PC-3 (cell line): ENCODE results near the gene PITX3. TPM values are rescaled to one million over a fixed set of nuclear protein-coding genes. Genes with fewer than 3 reads are reported as not detected.

Source experiments
- ATAC-seq: fragments of 200-7000 bp; cut with Tn5 transposase; 2 replicates; pipeline ENCODE4 v1.9.1; 2020; ENCODE audit warnings: mild to moderate bottlenecking, moderate library complexity
- BruUV-seq: library from RNA; stranded (reverse); fragments of 400-500 nt; replicated peaks from 2 replicates; lab custom pipeline; 2021; lab: Mats Ljungman, UMichigan
- CTCF ChIA-PET: fragments of 300-600 bp; sonication (Branson Sonifier 250); formaldehyde crosslinking; loops from one replicate; lab custom pipeline; 2022; ENCODE audit warnings: antibody characterized with exemption; lab: Charles Lee
- POLR2A ChIA-PET: fragments of 300-600 bp; sonication (Branson Sonifier 250); formaldehyde crosslinking; loops from one replicate; lab custom pipeline; 2022; ENCODE audit warnings: antibody characterized with exemption; ENCODE audit not compliant: unreplicated experiment; lab: Charles Lee
- DNase-seq: peaks from one replicate; pipeline ENCODE4 v3.0.0-alpha.2; 2015
- H2AFZ ChIP-seq: fragments of 300-600 bp; sonication (generic); 2 replicates; pipeline ENCODE4 v1.6.0; 2016; ENCODE audit warnings: antibody characterized with exemption, low read length
- H3F3A ChIP-seq: fragments of 300-600 bp; sonication (generic); one replicate; pipeline ENCODE4 v1.6.0; 2017; ENCODE audit warnings: antibody characterized with exemption, low read length, control low read depth, mild to moderate bottlenecking; ENCODE audit not compliant: unreplicated experiment
- H3K27ac ChIP-seq: fragments of 300-600 bp; sonication (generic); 2 replicates; pipeline ENCODE4 v1.5.1; 2016; ENCODE audit warnings: mild to moderate bottlenecking, low read length
- H3K27me3 ChIP-seq: fragments of 300-600 bp; sonication (generic); 2 replicates; pipeline ENCODE4 v1.6.1; 2016; ENCODE audit warnings: low read length, mixed read lengths
- H3K36me3 ChIP-seq: fragments of 300-600 bp; sonication (generic); 2 replicates; pipeline ENCODE4 v1.6.1; 2016; ENCODE audit warnings: low read depth, mixed run types, low read length, mixed read lengths
- H3K4me1 ChIP-seq: fragments of 300-600 bp; sonication (generic); 2 replicates; pipeline ENCODE4 v1.5.1; 2016; ENCODE audit warnings: low read length; ENCODE audit not compliant: insufficient read depth
- H3K4me2 ChIP-seq: fragments of 300-600 bp; sonication (generic); 2 replicates; pipeline ENCODE4 v1.6.0; 2016; ENCODE audit warnings: low read length
- H3K4me3 ChIP-seq: fragments of 300-600 bp; sonication (generic); 2 replicates; pipeline ENCODE4 v1.5.1; 2016; ENCODE audit warnings: mild to moderate bottlenecking, low read length, mixed read lengths
- H3K79me2 ChIP-seq: fragments of 300-600 bp; sonication (generic); 2 replicates; pipeline ENCODE4 v1.6.1; 2017; ENCODE audit warnings: low read length, mixed read lengths
- H3K9ac ChIP-seq: fragments of 300-600 bp; sonication (generic); 2 replicates; pipeline ENCODE4 v1.6.0; 2016; ENCODE audit warnings: mild to moderate bottlenecking, low read length
- H3K9me2 ChIP-seq: fragments of 300-600 bp; sonication (generic); replicated peaks from 2 replicates; pipeline ENCODE4 v1.6.1; 2016; ENCODE audit warnings: mixed run types, low read length, mixed read lengths
- H3K9me3 ChIP-seq: fragments of 300-600 bp; sonication (generic); 2 replicates; pipeline ENCODE4 v1.6.1; 2016; ENCODE audit warnings: low read length, mixed read lengths
- H4K20me1 ChIP-seq: fragments of 300-600 bp; sonication (generic); 2 replicates; pipeline ENCODE4 v1.6.1; 2016; ENCODE audit warnings: low read length, mixed read lengths
- EZH2 ChIP-seq: fragments of 300-600 bp; sonication (generic); IDR thresholded peaks from one replicate; pipeline ENCODE4 v1.6.1; 2017; ENCODE audit warnings: antibody characterized with exemption, mild to moderate bottlenecking, low read length; ENCODE audit not compliant: unreplicated experiment
- EZH2phosphoT487 ChIP-seq: fragments of 300-600 bp; sonication (generic); IDR thresholded peaks from 2 replicates; pipeline ENCODE4 v1.6.1; 2018; ENCODE audit warnings: mild to moderate bottlenecking, antibody characterized with exemption, low read length, borderline replicate concordance
- intact Hi-C: fragments of 100-400 bp; cut with micrococcal nuclease; formaldehyde crosslinking; loops from 2 replicates; pipeline ENCODE4 v1.9.0; 2023
- total RNA-seq: library from RNA; depleted of rRNA; stranded (reverse); fragments of >200 nt; gene quantifications from 2 replicates; pipeline ENCODE4 v1.2.3, GENCODE V29; 2014; rRNA removed
- TF ChIP-seq, protein P1 (sequence below): fragments of 300-600 bp; sonication (generic); conservative IDR thresholded peaks from 2 replicates; pipeline ENCODE4 v1.5.1; 2017; ENCODE audit warnings: antibody characterized with exemption, low read depth, mild to moderate bottlenecking, low read length

PITX3 gene
- total RNA-seq, 1 experiment from 2014 or later, result not detected

DNA sequence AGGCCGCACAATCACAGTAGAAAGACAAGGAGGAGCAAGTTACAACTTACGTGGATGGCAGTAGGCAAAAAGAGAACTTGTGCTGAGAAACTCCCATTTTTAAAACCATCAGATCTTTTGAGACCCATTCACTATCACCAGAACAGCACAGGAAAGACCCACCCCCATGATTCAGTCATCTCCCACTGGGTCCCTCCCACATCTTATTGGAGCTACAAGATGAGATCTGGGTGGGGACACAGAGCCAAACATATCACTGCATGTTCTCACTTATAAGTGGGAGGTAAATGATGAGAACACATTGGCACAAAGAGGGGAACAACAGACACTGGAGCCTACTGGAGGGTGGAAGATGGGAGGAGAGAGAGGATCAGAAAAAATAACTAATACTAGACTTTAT lies 56.7 kb downstream of the PITX3 start:
- no peak for ATAC-seq
- no TSS peak for BruUV-seq

More for the DNA sequence above, 56.7 kb downstream of the PITX3 start:
- H3K4me3 ChIP-seq, result no peak overlapping the region
- H3K4me1 ChIP-seq, result no peaks in the 10 kb centered on the region
- CTCF ChIA-PET, result no interaction called here
- H3F3A ChIP-seq, result no peaks in the 10 kb centered on the region
- H3K9me2 ChIP-seq, result no peaks in the 10 kb centered on the region
- TF ChIP-seq EZH2phosphoT487 (no peak), EZH2 (no peak)
- TF ChIP-seq, protein P1, sequence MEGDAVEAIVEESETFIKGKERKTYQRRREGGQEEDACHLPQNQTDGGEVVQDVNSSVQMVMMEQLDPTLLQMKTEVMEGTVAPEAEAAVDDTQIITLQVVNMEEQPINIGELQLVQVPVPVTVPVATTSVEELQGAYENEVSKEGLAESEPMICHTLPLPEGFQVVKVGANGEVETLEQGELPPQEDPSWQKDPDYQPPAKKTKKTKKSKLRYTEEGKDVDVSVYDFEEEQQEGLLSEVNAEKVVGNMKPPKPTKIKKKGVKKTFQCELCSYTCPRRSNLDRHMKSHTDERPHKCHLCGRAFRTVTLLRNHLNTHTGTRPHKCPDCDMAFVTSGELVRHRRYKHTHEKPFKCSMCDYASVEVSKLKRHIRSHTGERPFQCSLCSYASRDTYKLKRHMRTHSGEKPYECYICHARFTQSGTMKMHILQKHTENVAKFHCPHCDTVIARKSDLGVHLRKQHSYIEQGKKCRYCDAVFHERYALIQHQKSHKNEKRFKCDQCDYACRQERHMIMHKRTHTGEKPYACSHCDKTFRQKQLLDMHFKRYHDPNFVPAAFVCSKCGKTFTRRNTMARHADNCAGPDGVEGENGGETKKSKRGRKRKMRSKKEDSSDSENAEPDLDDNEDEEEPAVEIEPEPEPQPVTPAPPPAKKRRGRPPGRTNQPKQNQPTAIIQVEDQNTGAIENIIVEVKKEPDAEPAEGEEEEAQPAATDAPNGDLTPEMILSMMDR, result no peak
- H3K27me3 ChIP-seq, result no peaks in the 10 kb centered on the region
- H3K9ac ChIP-seq, result no peak overlapping the region
- H3K4me2 ChIP-seq, result no peak overlapping the region
- intact Hi-C loops, result no loop called here
- no peaks in the 10 kb centered on the region for H4K20me1 ChIP-seq
- H3K9me3 ChIP-seq, result no peaks in the 10 kb centered on the region
- H2AFZ ChIP-seq, result no peak overlapping the region
- no peak for DNase-seq
- H3K27ac ChIP-seq, result no peak overlapping the region
- POLR2A ChIA-PET, result no interaction called here
- no peaks in the 10 kb centered on the region for H3K79me2 ChIP-seq
- no peaks in the 10 kb centered on the region for H3K36me3 ChIP-seq

Other genes with a start within 250 kb of the PITX3 start
- gene ARMH3, start 185.3 kb downstream of the PITX3 start, total RNA-seq, result 7.8 and 9.7 TPM in 2 replicates
- 24.0 and 26.8 TPM in 2 replicates for gene HPS6, start 176.2 kb downstream of the PITX3 start, total RNA-seq
- 28.3 and 34.2 TPM in 2 replicates for gene LDB1, start 121.1 kb downstream of the PITX3 start, total RNA-seq
- 27.6 and 31.3 TPM in 2 replicates for gene PPRC1, start 108.5 kb downstream of the PITX3 start, total RNA-seq
- 69.9 TPM in 2 replicates for gene NOLC1, start 89.1 kb downstream of the PITX3 start, total RNA-seq
- 0.40 TPM in 2 replicates for gene ELOVL3, start 15.2 kb downstream of the PITX3 start, total RNA-seq
- gene GBF1, start 4.0 kb upstream of the PITX3 start, total RNA-seq, result 25.2 and 31.3 TPM in 2 replicates
- 45.0 and 71.1 TPM in 2 replicates for gene NFKB2, start 154.2 kb upstream of the PITX3 start, total RNA-seq
- gene PSD, start 177.3 kb upstream of the PITX3 start, total RNA-seq, result 0.22 and 0.23 TPM in 2 replicates
- 10.1 and 12.7 TPM in 2 replicates for gene FBXL15, start 179.3 kb upstream of the PITX3 start, total RNA-seq
- gene CUEDC2, start 191.1 kb upstream of the PITX3 start, total RNA-seq, result 50.6 and 51.4 TPM in 2 replicates
- gene C10orf95, start 210.0 kb upstream of the PITX3 start, total RNA-seq, result 1.6 and 1.9 TPM in 2 replicates